Measurements from ENCODE around the gene ZNF768. TPM values are rescaled to one million over a fixed set of nuclear protein-coding genes. Genes with fewer than 3 reads are reported as not detected.

Gene ZNF768
- polyA plus RNA-seq (2013, experiment 1 of 2): 33.7 TPM
- polyA plus RNA-seq (2013, experiment 2 of 2): 31.0 TPM

DNA sequence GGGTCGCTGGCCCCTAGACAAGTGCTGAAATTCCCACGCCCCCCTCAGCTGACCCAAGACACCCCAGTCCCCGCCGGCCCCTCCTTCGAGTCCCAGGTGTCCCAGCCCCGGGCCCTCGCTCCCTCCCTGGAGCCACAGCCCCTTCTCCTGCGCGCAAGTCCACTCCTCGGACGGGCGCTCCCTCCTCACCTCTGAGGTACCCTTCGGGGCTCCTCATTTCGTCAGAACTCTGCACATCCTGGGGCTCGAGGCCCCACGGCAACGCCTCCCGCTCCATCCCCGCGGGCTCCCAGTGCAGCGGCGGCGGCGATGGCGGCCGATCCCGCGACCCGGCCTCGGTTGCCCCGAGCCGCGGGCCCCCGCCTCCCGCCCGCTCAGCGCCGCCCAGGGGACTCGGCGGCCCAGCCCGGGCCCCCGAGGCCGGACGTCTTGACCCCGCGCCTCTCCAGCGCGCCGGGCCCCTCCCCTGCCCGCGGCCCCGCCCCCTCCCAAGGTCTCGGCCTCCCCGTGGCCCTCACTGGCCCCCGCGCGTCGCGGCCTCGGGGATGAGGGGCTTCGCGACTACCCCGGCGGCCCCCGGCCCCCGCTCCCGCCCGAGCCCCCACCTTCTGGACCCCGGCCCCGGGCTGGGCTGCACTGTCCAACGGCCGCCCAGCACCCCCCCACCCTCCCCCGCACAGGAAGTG is at the start of gene ZNF768:
TSS of gene ZNF768 (minus strand) at position 430 of the 686 bp plus-strand sequence. CDS start at position 277, 153 bp downstream.
- peaks cover 19% of the 10 kb centered on the region for H3K36me3 ChIP-seq (ENCODE audit: control insufficient read depth, insufficient read depth, low read length)
- peak within 1 kb of the TSS; percentile 87 for H3K27ac ChIP-seq (ENCODE audit: low read depth, low read length, severe bottlenecking)
- H3K9me3 ChIP-seq (ENCODE audit: control insufficient read depth, low read length): no peaks in the 10 kb centered on the region
- 0 to 1% methylated on average over 43 to 46 of the region's 73 CpGs for WGBS, 2 experiments (ENCODE audit: insufficient coverage in 2 of 2)
- H3K4me3 ChIP-seq (ENCODE audit: extremely low read depth, insufficient read depth, low read length, poor library complexity, severe bottlenecking): peak within 1 kb of the TSS; percentile 70
- peaks cover 7% of the 10 kb centered on the region for H3K4me1 ChIP-seq (ENCODE audit: control insufficient read depth, insufficient read depth, low read length, poor library complexity, severe bottlenecking)

DNA sequence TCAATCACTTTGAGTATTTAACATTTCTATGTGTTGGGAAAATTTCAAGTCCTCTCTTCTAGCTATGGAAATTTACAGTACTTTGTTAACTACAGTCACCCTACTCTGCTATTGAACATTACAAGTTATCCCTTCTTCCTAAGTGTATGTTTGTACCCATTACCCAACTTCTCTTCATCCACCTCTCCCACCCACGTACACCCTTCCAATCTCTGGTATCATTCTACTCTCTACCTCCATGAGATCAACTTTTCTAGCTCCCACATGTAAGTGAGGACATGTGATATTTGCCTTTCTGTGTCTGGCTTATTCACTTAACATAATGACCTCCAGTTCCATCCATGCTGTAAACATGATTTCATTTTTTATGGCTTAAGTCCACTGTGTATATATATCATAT is 48.3 kb upstream of the ZNF768 start:
- Histone ChIP-seq H3K27ac (ENCODE audit: low read depth, low read length, severe bottlenecking) (no peak overlapping the region), H3K4me1 (ENCODE audit: control insufficient read depth, insufficient read depth, low read length, poor library complexity, severe bottlenecking) (peaks cover 11% of the 10 kb centered on the region), H3K4me3 (ENCODE audit: extremely low read depth, insufficient read depth, low read length, poor library complexity, severe bottlenecking) (no peak overlapping the region), H3K9me3 (ENCODE audit: control insufficient read depth, low read length) (no peaks in the 10 kb centered on the region), H3K36me3 (ENCODE audit: control insufficient read depth, insufficient read depth, low read length) (peaks cover 19% of the 10 kb centered on the region)
- 80 to 100% methylated on average over 1 of the region's 1 CpG for WGBS, 2 experiments (ENCODE audit: insufficient coverage in 2 of 2)

DNA sequence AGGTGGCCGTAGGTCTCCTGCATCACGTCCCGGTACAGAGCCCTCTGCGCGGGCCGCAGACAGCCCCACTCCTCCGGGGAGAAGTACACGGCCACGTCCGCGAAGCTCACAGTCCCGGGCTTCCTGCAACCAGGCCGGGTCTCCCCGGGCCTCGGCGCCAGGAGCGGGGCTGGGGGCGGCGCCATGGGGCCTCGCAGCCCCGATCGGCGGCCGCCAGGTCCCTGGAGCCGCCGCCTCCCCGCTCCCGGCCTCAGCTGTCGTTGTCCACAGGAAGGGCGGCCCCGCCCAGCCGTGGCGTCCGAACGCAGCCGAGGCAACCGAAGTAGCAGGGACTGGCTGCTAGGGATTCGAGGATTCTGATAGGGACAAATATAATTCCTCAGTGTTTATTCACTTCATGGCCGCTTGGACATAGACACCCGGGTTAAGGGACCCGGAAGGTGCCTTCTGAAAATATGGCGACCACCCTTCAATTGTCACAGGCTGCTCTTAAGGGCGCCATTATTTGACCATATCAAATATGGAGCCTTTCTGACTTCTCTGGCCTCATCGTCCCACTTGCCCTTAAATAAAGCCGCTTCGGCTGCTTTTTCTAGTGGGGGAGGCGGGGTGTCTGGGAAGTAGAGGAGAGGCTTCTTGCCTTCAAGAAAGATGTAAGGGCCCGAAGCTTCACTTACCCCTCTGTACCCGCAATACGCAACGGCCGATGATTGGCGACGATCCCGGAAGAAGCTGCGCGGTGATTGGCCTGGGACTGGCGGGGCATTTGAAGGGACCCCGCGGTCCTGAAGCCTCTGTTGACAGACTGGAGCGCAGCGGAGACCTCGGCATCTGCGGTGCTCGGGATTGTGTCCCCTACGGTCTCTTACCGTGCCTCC is 45.3 kb upstream of the ZNF768 start, which contains the start of gene ZNF688:
TSS of gene ZNF688 (minus strand) at position 270 of the 878 bp plus-strand sequence. CDS start at position 185, 85 bp downstream.
- peak within 1 kb of the TSS; percentile 86 for H3K27ac ChIP-seq (ENCODE audit: low read depth, low read length, severe bottlenecking)
- no peaks in the 10 kb centered on the region for H3K9me3 ChIP-seq (ENCODE audit: control insufficient read depth, low read length)
- WGBS, 2 experiments (ENCODE audit: insufficient coverage in 2 of 2): 0 to 1% methylated on average over 47 to 48 of the region's 67 CpGs
- peaks cover 1% of the 10 kb centered on the region for H3K36me3 ChIP-seq (ENCODE audit: control insufficient read depth, insufficient read depth, low read length)
- H3K4me3 ChIP-seq (ENCODE audit: extremely low read depth, insufficient read depth, low read length, poor library complexity, severe bottlenecking): peak within 1 kb of the TSS; percentile 53
- H3K4me1 ChIP-seq (ENCODE audit: control insufficient read depth, insufficient read depth, low read length, poor library complexity, severe bottlenecking): peaks cover 11% of the 10 kb centered on the region

DNA sequence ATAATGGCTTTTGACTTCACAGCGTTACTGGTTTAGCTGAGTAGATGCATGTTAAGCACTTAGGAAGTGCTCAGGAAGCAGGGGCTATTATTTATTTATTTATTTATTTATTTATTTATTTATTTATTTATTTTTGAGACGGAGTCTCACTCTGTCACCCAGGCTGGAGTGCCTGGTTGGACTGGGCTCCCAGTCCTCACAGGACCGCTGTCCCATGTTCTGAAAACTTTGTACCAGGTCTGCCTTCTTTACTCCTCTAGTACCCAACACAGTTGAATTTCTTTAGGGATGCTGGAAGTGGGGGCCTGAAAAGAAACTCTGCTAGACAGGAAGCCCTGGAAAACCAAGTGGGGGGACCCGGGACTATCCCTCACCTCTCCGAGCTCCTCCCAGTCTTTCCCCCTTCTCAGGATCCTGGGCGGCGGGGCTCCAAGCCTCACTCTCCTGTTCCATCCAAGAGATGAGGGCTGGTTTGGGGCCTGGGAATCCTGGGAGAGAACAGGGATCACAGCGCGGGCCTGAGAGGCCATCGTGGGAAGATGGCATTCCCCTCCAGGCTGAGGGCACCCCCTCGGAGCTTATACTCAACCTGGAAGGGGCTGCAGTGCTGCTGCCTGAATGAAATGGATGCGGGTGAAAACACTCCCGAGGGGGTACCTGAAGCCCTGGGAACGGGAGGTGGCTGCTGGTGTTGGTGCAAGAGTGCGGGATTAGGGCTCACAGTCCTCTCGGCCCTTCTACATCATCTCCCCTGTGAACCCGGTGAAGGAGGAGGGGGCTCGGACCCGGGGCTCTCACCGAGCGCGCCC is 44.5 kb upstream of the ZNF768 start:
- H3K36me3 ChIP-seq (ENCODE audit: control insufficient read depth, insufficient read depth, low read length): no peaks in the 10 kb centered on the region
- H3K27ac ChIP-seq (ENCODE audit: low read depth, low read length, severe bottlenecking): peak overlapping the region; percentile 86
- peak overlapping the region; percentile 53 for H3K4me3 ChIP-seq (ENCODE audit: extremely low read depth, insufficient read depth, low read length, poor library complexity, severe bottlenecking)
- H3K9me3 ChIP-seq (ENCODE audit: control insufficient read depth, low read length): no peaks in the 10 kb centered on the region
- peaks cover 11% of the 10 kb centered on the region for H3K4me1 ChIP-seq (ENCODE audit: control insufficient read depth, insufficient read depth, low read length, poor library complexity, severe bottlenecking)
- whole genome bisulfite sequencing, 2 experiments (ENCODE audit: insufficient coverage in 2 of 2): 7 to 12% methylated on average over 9 to 12 of the region's 22 CpGs

DNA sequence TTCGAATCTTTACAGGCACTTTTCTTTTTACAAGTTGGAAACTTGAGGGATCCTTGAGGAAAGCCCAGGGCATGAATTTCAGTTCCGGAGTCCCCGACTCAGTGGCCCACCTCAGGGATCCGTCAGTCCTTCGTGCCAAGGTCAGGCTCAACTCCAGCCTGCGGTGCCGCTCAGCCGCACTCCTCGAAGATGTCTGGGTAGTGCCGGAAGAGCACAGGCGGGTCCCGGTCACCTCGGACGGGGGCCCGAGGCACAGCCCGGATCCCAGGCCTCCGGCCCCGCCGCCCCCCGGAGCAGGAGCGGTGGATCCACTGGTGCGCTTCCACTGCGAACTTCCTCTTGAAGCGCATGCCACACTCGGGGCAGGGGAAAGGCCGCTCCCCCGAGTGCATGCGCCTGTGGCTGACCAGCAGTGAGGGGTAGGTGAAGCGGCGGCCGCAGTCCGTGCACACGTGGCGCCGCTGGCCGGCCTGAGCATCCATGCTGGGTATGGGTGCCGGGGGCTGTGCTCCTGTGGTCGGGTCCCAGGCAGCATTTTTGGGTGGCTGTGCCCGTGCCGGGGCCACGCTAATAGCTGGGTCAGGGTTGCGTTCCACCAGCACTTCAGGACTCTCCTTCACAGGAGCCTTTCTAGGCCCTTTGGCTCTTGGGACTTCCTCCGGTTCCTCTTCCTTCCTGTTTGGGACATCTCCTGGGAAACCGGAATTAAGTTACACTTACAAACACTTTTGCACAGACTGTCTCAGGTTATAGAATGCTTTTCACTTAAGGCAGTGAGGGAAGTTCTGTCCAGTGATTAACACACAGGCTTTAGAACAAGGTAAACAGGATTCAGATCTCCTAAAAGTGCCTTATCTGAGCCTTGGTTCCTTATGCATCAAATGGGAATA is 43.6 kb upstream of the ZNF768 start:
- H3K36me3 ChIP-seq (ENCODE audit: control insufficient read depth, insufficient read depth, low read length): no peaks in the 10 kb centered on the region
- H3K27ac ChIP-seq (ENCODE audit: low read depth, low read length, severe bottlenecking): peak overlapping the region; percentile 49
- H3K9me3 ChIP-seq (ENCODE audit: control insufficient read depth, low read length): no peaks in the 10 kb centered on the region
- 96 to 97% methylated on average over 41 to 44 of the region's 44 CpGs for WGBS, 2 experiments (ENCODE audit: insufficient coverage in 2 of 2)
- no peak overlapping the region for H3K4me3 ChIP-seq (ENCODE audit: extremely low read depth, insufficient read depth, low read length, poor library complexity, severe bottlenecking)
- peaks cover 11% of the 10 kb centered on the region for H3K4me1 ChIP-seq (ENCODE audit: control insufficient read depth, insufficient read depth, low read length, poor library complexity, severe bottlenecking)

DNA sequence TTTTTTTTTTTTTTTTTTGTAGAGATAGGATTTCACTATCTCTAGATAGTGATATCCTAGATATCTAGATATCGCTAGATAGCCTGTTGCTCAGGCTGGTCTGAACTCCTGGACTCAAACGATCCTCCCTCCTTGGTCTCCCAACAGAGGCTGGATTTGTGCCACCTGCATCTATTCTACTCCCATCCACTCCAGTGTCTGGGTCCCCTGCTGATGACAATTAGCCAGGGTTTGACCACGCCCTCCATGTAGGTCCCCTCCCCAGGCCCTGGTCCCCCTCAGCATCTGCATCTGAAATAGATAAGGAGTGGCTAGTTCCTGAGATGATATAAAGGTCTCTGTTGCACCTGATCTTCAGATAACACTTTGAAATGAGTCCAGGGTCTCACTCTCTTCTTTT is 42.9 kb upstream of the ZNF768 start:
- Histone ChIP-seq H3K27ac (ENCODE audit: low read depth, low read length, severe bottlenecking) (no peak overlapping the region), H3K36me3 (ENCODE audit: control insufficient read depth, insufficient read depth, low read length) (no peaks in the 10 kb centered on the region), H3K4me1 (ENCODE audit: control insufficient read depth, insufficient read depth, low read length, poor library complexity, severe bottlenecking) (peaks cover 11% of the 10 kb centered on the region), H3K9me3 (ENCODE audit: control insufficient read depth, low read length) (no peaks in the 10 kb centered on the region), H3K4me3 (ENCODE audit: extremely low read depth, insufficient read depth, low read length, poor library complexity, severe bottlenecking) (no peak overlapping the region)
- WGBS, 2 experiments (ENCODE audit: insufficient coverage in 2 of 2): 80 to 100% methylated on average over 1 to 2 of the region's 3 CpGs

DNA sequence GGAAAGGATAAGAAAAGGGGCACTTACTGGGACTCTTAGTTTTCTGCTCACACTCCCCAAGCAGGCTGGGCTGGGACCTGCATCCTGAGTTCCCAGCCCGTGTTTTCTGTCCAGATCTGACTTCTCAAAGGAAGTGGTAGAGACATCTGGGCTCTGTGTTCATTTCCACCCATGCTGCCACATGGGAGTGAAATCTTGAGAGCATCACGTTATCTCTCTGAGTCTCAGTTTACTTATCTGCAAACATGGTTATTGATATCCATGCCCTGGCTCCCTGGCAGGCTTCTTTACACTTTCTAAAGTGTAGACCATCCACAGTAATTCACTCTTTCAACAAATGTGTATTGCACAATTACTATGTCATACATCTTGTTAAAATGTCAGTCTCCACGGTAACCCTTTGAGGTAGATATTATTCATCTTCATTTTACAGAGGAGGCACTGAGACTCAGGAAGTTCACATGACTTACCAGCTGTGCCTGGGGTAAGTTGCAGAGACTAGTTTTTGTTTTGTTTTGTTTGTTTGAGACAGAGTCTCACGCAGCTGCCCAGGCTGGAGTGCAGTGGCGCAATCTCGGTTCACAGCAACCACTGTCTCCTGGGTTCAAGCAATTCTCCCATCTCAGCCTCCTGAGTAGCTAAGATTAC is 41.7 kb upstream of the ZNF768 start:
- peaks cover 11% of the 10 kb centered on the region for H3K4me1 ChIP-seq (ENCODE audit: control insufficient read depth, insufficient read depth, low read length, poor library complexity, severe bottlenecking)
- peak overlapping the region; percentile 29 for H3K27ac ChIP-seq (ENCODE audit: low read depth, low read length, severe bottlenecking)

DNA sequence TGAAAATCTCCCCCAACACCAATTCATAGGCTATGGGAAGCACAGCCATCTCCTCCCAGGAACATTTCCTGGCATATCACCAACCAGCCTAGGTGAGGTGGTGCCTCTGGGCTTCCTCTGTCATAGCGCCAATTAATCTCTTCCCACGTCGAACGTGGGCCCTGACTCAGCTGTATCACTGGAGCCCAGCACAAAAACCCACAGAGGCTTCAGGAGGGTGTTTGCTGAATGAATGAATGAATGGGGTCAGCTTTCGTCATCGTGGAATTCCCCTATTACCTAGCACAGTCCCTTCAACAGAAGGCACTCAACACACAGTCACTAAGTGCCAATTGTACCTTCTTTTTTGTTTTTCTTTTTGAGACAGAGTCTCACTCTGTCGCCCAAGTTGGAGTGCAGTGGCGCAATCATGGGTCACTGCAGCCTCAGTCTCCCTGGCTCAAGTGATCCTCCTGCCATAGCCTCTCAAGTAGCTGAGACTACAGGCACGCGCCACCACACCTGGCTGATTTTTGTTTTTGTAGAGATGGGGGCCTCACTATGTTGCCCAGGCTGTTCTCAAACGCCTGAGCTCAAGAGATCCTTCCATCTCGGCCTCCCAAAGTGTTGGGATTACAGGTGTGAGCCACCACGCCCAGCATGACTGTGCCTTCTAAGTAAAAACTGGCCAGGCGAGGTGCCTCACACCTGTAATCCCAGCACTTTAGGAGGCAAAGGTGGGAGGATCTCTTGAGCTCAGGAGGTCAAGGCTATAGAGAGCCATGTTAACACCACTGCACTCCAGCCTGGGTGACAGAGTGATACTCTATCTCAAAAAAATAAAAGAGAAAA is 41.0 kb upstream of the ZNF768 start:
- peaks cover 11% of the 10 kb centered on the region for H3K4me1 ChIP-seq (ENCODE audit: control insufficient read depth, insufficient read depth, low read length, poor library complexity, severe bottlenecking)
- no peaks in the 10 kb centered on the region for H3K9me3 ChIP-seq (ENCODE audit: control insufficient read depth, low read length)
- 89 to 98% methylated on average over 5 of the region's 14 CpGs for WGBS, 2 experiments (ENCODE audit: insufficient coverage in 2 of 2)
- no peaks in the 10 kb centered on the region for H3K36me3 ChIP-seq (ENCODE audit: control insufficient read depth, insufficient read depth, low read length)
- H3K27ac ChIP-seq (ENCODE audit: low read depth, low read length, severe bottlenecking): peak overlapping the region; percentile 29
- H3K4me3 ChIP-seq (ENCODE audit: extremely low read depth, insufficient read depth, low read length, poor library complexity, severe bottlenecking): no peak overlapping the region

More for the DNA sequence above, 41.7 kb upstream of the ZNF768 start:
- WGBS, 2 experiments (ENCODE audit: insufficient coverage in 2 of 2): 88 to 96% methylated on average over 1 to 4 of the region's 6 CpGs
- no peaks in the 10 kb centered on the region for H3K9me3 ChIP-seq (ENCODE audit: control insufficient read depth, low read length)
- no peaks in the 10 kb centered on the region for H3K36me3 ChIP-seq (ENCODE audit: control insufficient read depth, insufficient read depth, low read length)
- H3K4me3 ChIP-seq (ENCODE audit: extremely low read depth, insufficient read depth, low read length, poor library complexity, severe bottlenecking): no peak overlapping the region

DNA sequence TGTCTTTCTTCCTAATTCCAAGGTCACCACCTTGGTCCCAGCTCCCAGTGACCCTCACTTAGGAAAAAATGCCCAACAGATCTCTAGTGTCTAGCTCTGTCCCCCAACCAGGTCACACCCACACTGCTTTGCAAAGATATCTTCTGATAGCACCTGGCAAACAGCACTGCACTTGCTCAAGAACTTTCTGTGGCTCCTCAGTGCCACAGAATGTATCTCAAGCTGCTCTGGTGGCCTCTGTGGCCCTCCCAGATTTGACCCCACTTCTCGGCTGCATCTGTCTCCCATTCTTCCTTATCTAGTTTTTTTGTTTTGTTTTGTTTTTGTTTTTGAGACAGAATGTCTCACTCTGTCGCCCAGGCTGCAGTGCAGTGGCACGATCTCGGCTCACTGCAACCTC is 40.2 kb upstream of the ZNF768 start:
- H3K4me3 ChIP-seq (ENCODE audit: extremely low read depth, insufficient read depth, low read length, poor library complexity, severe bottlenecking): no peak overlapping the region
- no CpG with 5 or more reads among the region's 4 CpGs for WGBS, 2 experiments (ENCODE audit: insufficient coverage in 2 of 2)
- H3K9me3 ChIP-seq (ENCODE audit: control insufficient read depth, low read length): no peaks in the 10 kb centered on the region
- peaks cover 11% of the 10 kb centered on the region for H3K4me1 ChIP-seq (ENCODE audit: control insufficient read depth, insufficient read depth, low read length, poor library complexity, severe bottlenecking)
- H3K36me3 ChIP-seq (ENCODE audit: control insufficient read depth, insufficient read depth, low read length): no peaks in the 10 kb centered on the region
- no peak overlapping the region for H3K27ac ChIP-seq (ENCODE audit: low read depth, low read length, severe bottlenecking)

All from mesodermal cell (in vitro differentiated cells).